T-cell (primary cell): Measurements from ENCODE around the gene CST7. TPM values are rescaled to one million over a fixed set of nuclear protein-coding genes. Genes with fewer than 3 reads are reported as not detected.

Source experiments
- ATAC-seq, 4 experiments: fragments of 200-7000 bp in 3 of 4; fragments of 150-1000 bp in 1 of 4; cut with Tn5 transposase; replicated peaks in 1 of 4; 1 replicate in 3 of 4; 2 replicates in 1 of 4; pipeline ENCODE4 v1.10.0; 2021; ENCODE audit warnings: moderate library complexity in 3 of 4, mild to moderate bottlenecking in 2 of 4, moderate number of reproducible peaks in 1 of 4
- CTCF ChIA-PET, 2 donors: fragments of 300-600 bp; sonication (Branson Sonifier 250); formaldehyde crosslinking; loops; one replicate each; lab custom pipeline; 2022; ENCODE audit warnings: antibody characterized with exemption in 2 of 2; lab: Charles Lee
- POLR2A ChIA-PET, 2 donors: fragments of 300-600 bp; sonication (Branson Sonifier 250); formaldehyde crosslinking; loops; one replicate each; lab custom pipeline; 2022; ENCODE audit warnings: antibody characterized with exemption in 2 of 2; lab: Charles Lee
- DNase-seq, 35 experiments: peaks; one replicate each; pipeline versions ENCODE4 v3.0.0 to v3.0.0-alpha.2; 2013 to 2023
- H3K27ac ChIP-seq: one replicate; pipeline ENCODE4 v1.5.1; 2013; ENCODE audit warnings: low read length
- H3K27me3 ChIP-seq, 2 experiments: replicated peaks in 1 of 2; 1 replicate in 1 of 2; 2 replicates in 1 of 2; pipeline versions ENCODE4 v1.6.1 to v1.7.0; 2013; ENCODE audit warnings: low read length in 1 of 2, mixed read lengths in 1 of 2; ENCODE audit not compliant: control insufficient read depth in 2 of 2, insufficient read depth in 2 of 2; ENCODE audit errors: extremely low read depth in 1 of 2
- H3K36me3 ChIP-seq, 2 donors: 1 replicate in 1 of 2; 2 replicates in 1 of 2; pipeline versions ENCODE4 v1.6.1 to v1.7.0; 2013; ENCODE audit warnings: low read length in 1 of 2; ENCODE audit not compliant: control insufficient read depth in 2 of 2, insufficient read depth in 1 of 2; ENCODE audit errors: extremely low read depth in 1 of 2
- H3K4me1 ChIP-seq, 2 experiments: 1 replicate in 1 of 2; 2 replicates in 1 of 2; pipeline versions ENCODE4 v1.6.1 to v1.7.0; 2013; ENCODE audit warnings: low read length in 2 of 2, mixed read lengths in 1 of 2; ENCODE audit not compliant: insufficient read depth in 2 of 2, control insufficient read depth in 1 of 2; ENCODE audit errors: extremely low read depth in 1 of 2
- H3K4me3 ChIP-seq, 2 donors: 1 replicate in 1 of 2; 2 replicates in 1 of 2; pipeline versions ENCODE4 v1.5.1 to v1.7.0; 2013; ENCODE audit warnings: mild to moderate bottlenecking in 2 of 2, low read length in 1 of 2, moderate library complexity in 1 of 2; ENCODE audit not compliant: control insufficient read depth in 1 of 2; ENCODE audit errors: extremely low read depth in 1 of 2
- H3K9me3 ChIP-seq: 2 replicates; pipeline ENCODE4 v1.7.0; 2013
- H3K27ac Mint-ChIP-seq, 2 donors: one replicate each; pipeline ENCODE4 v1.8.0; 2020 to 2021; ENCODE audit warnings: mild to moderate bottlenecking in 2 of 2, mixed read lengths in 2 of 2
- H3K27me3 Mint-ChIP-seq, 2 donors: one replicate each; pipeline ENCODE4 v1.8.0; 2021 to 2022; ENCODE audit warnings: mixed read lengths in 2 of 2
- H3K36me3 Mint-ChIP-seq: one replicate; pipeline ENCODE4 v1.8.0; 2021; ENCODE audit warnings: mixed read lengths
- H3K4me1 Mint-ChIP-seq, 3 donors: one replicate each; pipeline ENCODE4 v1.8.0; 2020 to 2022; ENCODE audit warnings: mixed read lengths in 3 of 3, mild to moderate bottlenecking in 1 of 3
- H3K4me3 Mint-ChIP-seq, 3 donors: one replicate each; pipeline ENCODE4 v1.8.0; 2020 to 2022; ENCODE audit warnings: mild to moderate bottlenecking in 3 of 3, mixed read lengths in 3 of 3, moderate library complexity in 3 of 3
- H3K9me3 Mint-ChIP-seq, 3 donors: one replicate each; pipeline ENCODE4 v1.8.0; 2020 to 2022; ENCODE audit warnings: mixed read lengths in 3 of 3
- WGBS: methylation state at CpG from one replicate; pipeline ENCODE4 v1.1.5; 2013; ENCODE audit warnings: missing lambda C conversion rate; ENCODE audit not compliant: insufficient coverage; 5-methylcytosine and 5-hydroxymethylcytosine counted together
- total RNA-seq, 35 experiments: library from RNA in 6 of 35; stranded (reverse) in 6 of 35; fragments of 120-200 nt in 1 of 35; gene quantifications; one replicate each; pipeline versions ENCODE4 v1.2.1 to v1.2.4 and lab custom pipeline; 2013 to 2026

Gene CST7
- total RNA-seq, 5 donors from 2014 or later (not counting 1 experiment from before 2014, with no cell fraction given): 22.8 to 92.0 (median 46.2) TPM

DNA sequence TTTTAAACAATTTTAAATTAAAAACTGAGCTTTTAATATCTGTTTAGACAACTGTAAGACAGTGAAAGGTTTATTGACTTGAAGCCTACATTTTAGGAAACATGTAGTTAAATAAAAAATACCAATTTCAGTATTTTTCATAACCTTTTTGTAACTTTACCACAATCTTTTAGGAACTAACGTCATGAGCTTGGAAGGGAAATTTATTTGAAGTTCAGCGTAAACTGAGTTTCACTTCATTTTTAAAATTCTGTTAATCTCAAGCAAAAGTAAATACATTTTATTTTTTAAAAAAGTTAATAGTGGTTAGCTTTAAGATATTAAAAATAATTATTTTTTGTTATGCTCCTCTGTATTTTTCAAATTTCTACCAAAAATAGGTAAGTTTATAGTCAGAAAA is 5.5 kb downstream of the CST7 start:
- Mint-ChIP-seq H3K9me3 (no peaks in the 10 kb centered on the region), H3K27ac (peak overlapping the region; percentile 82 to 87), H3K4me1 (peaks cover 29 to 57% (median 44%) of the 10 kb centered on the region in 3 donors), H3K36me3 (peaks cover 4% of the 10 kb centered on the region), H3K4me3 (no peak overlapping the region), H3K27me3 (no peaks in the 10 kb centered on the region)
- POLR2A ChIA-PET: interaction anchor here (0.5 to 1.4 kb wide), 8 partner anchors 23 to 1085 kb away, joined by 3 to 7 read pairs (median 4); no protein-coding TSS in a partner anchor
- Histone ChIP-seq H3K36me3 (peaks cover 5 to 61% of the 10 kb centered on the region in 2 donors), H3K9me3 (no peaks in the 10 kb centered on the region), H3K27me3 (no peaks in the 10 kb centered on the region), H3K27ac (peak overlapping the region; percentile 95), H3K4me1 (peaks cover 0 to 95% of the 10 kb centered on the region in 2 experiments), H3K4me3 (no peak overlapping the region)
- CTCF ChIA-PET: interaction anchor here (0.7 to 1.6 kb wide), 4 partner anchors 12 to 24 kb away, joined by 3 to 9 read pairs (median 3); no protein-coding TSS in a partner anchor
- WGBS: no CpG with 5 or more reads among the region's 2 CpGs
- ATAC-seq (no peak), DNase-seq (no peak)

DNA sequence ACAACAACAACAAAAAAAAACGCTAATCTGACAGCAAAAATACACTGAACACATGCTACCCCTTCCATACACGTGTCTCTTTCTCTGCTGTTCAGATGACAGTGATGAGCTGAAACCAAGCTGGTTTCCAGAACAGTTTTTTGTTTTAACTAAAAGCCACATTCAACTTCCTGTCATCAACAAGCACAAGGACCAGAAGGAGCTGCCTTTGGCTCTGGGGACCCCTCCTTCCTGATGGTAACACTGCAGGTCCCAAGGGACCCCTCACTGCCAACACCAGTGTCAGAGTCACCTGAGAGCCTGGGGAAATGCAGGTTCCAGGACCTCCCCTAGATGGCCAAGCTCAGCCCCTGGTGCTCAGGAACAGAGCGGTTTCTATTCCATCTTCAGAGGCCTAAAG is 6.0 kb downstream of the CST7 start:
- Histone ChIP-seq H3K36me3 (peaks cover 5 to 66% of the 10 kb centered on the region in 2 donors), H3K27me3 (no peaks in the 10 kb centered on the region), H3K4me1 (peaks cover 0 to 95% of the 10 kb centered on the region in 2 experiments), H3K9me3 (no peaks in the 10 kb centered on the region), H3K4me3 (no peak overlapping the region), H3K27ac (peak overlapping the region; percentile 95)
- POLR2A ChIA-PET: interaction anchor here (0.6 to 1.4 kb wide), 4 partner anchors 23 to 56 kb away, joined by 3 to 7 read pairs (median 5); no protein-coding TSS in a partner anchor
- peak in 4 of 35 experiments; percentile 19 to 56 (median 32) for DNase-seq
- WGBS: 0% methylated on average over 2 of the region's 3 CpGs
- CTCF ChIA-PET: interaction anchor here (0.6 to 1.6 kb wide), 5 partner anchors 23 to 248 kb away, joined by 3 to 9 read pairs (median 3); no protein-coding TSS in a partner anchor
- Mint-ChIP-seq H3K4me3 (no peak overlapping the region), H3K27me3 (no peaks in the 10 kb centered on the region), H3K4me1 (peaks cover 28 to 56% (median 42%) of the 10 kb centered on the region in 3 donors), H3K9me3 (no peaks in the 10 kb centered on the region), H3K27ac (peak overlapping the region; percentile 82 to 87), H3K36me3 (peaks cover 7% of the 10 kb centered on the region)
- peak; percentile 25 to 57 (median 44) for ATAC-seq

DNA sequence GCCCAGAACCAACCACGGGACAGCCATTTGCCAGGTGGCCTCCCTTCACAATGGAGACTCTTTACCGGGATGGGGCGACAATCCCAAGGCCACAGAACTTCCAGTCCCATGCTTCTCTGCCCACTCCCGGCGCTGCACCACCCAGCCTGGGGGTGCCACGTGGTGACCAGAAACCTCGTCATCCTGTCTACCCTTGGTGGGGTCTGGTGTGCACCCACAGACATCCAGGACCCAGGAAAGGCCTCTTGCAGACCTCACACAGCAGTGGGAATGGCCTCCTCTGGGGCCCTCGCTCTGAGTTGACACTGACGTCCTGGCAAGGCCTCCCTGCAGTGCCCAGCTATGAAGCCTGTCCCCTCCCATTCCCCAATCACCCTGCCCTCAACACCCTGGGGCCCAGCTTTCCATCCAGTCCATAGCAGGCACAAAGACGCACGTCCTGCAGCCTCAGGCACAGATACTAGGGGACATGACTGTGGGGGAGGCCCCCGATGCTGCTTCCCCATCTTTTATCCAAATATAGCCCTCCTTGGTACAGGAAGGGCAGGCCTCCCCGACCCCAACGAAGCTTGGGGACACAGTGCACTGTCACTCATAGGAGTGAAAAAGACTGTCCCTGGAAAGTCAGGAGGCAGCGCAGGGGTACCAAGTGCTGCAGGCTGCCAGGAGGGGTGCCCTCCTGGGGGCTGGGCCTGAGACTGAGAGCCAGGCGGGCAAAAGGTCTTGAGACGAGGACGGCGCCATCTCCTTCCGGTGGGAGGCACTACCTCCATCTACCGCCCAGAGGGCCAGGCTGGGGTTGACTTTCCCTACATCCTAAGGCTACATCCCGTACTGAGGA is 7.2 kb downstream of the CST7 start:
- peak overlapping the region; percentile 61 to 82 for H3K27ac Mint-ChIP-seq
- ChIA-PET POLR2A (no interaction called here), CTCF (interaction anchor here in 1 of 2 donors (1.6 kb wide), 1 partner anchor 26 kb away, joined by 9 read pairs; no protein-coding TSS in a partner anchor)
- Histone ChIP-seq H3K36me3 (peaks cover 5 to 74% of the 10 kb centered on the region in 2 donors), H3K4me1 (peaks cover 0 to 91% of the 10 kb centered on the region in 2 experiments), H3K27ac (peak overlapping the region; percentile 95), H3K27me3 (no peaks in the 10 kb centered on the region), H3K4me3 (no peak overlapping the region), H3K9me3 (no peaks in the 10 kb centered on the region)
- H3K4me3 Mint-ChIP-seq: no peak overlapping the region
- peaks cover 12% of the 10 kb centered on the region for H3K36me3 Mint-ChIP-seq
- no peak for ATAC-seq
- no peak for DNase-seq
- H3K9me3 Mint-ChIP-seq: no peaks in the 10 kb centered on the region
- H3K4me1 Mint-ChIP-seq: peaks cover 28 to 56% (median 45%) of the 10 kb centered on the region in 3 donors
- WGBS: 89% methylated on average over 17 of the region's 22 CpGs
- no peaks in the 10 kb centered on the region for H3K27me3 Mint-ChIP-seq

DNA sequence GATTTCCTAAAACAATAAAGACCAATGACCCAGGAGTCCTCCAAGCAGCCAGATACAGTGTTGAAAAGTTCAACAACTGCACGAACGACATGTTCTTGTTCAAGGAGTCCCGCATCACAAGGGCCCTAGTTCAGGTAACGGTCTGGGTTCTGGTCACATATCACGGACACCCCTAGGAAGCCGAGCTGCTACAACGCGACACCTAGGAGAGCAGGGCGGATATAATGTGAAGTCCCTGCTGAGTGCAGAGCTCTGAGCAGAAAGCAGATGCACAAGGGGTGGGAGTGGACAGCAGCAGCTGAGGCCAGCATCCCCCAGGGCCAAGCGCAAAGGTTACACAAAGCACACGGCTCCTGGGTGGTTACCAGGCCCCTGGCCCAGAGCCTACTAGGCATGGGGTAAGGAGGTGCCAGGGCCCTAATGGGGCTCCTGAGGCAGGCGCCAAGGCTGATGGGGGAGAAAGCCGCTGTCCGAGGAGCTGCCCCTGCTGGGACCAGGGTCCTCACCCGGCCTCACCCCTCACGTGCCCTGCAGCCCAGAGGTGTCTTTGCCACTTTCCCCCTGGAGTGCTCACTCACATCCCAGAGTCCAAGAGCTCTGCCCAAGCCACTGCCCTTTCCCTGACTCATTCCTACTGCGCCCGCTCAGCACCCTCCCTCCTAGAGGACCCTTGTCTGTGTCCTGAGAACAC is 8.4 kb downstream of the CST7 start:
- Histone ChIP-seq H3K36me3 (peaks cover 5 to 77% of the 10 kb centered on the region in 2 donors), H3K9me3 (no peaks in the 10 kb centered on the region), H3K27ac (peak overlapping the region; percentile 98), H3K27me3 (no peaks in the 10 kb centered on the region), H3K4me1 (peaks cover 0 to 91% of the 10 kb centered on the region in 2 experiments), H3K4me3 (no peak overlapping the region)
- Mint-ChIP-seq H3K27me3 (no peaks in the 10 kb centered on the region), H3K9me3 (no peaks in the 10 kb centered on the region), H3K4me1 (peaks cover 22 to 60% (median 48%) of the 10 kb centered on the region in 3 donors), H3K27ac (peak overlapping the region; percentile 16 to 27), H3K4me3 (no peak overlapping the region), H3K36me3 (peaks cover 24% of the 10 kb centered on the region)
- ChIA-PET POLR2A (no interaction called here), CTCF (no interaction called here)
- DNase-seq (no peak), ATAC-seq (no peak)
- 95% methylated on average over 13 of the region's 18 CpGs for WGBS

DNA sequence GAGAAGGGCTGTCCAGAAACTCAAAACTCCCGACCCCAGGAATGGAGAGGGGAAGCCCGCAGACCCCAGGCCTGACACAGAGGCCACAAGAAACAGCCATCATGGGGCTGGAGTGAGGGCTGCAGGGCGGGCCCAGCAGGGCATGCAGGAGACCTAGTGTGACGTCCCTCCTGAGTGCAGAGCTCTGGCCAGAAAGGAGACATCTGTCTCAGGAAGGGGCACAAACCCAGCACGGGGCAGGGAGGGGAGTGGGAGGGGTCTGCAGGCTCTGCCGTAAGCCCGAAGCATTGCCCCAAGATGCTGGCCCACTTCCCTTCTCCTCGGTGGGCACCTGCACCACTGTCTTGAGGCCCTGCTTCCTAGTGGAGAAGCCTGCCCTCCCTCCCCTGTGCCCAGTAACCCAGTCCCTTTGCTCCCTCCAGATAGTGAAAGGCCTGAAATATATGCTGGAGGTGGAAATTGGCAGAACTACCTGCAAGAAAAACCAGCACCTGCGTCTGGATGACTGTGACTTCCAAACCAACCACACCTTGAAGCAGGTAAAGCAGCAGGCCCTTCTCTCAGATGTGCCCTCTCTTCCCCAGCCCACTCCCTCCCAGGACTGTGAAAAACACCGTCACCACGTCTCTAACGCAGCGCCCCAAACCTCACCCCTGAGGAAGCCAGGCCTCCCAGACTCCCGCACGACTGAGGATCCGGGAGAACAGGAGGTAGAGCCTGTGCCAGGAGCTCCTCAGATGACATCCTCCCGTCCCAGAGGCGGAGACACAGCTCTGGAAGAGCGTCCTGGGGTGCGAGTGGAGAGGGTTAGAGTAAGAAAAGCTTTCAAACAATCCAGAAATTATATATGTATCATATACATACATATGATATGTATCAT is 9.7 kb downstream of the CST7 start:
- Mint-ChIP-seq H3K27me3 (no peaks in the 10 kb centered on the region), H3K4me1 (peaks cover 20 to 61% (median 48%) of the 10 kb centered on the region in 3 donors), H3K36me3 (peaks cover 35% of the 10 kb centered on the region), H3K9me3 (no peaks in the 10 kb centered on the region), H3K4me3 (no peak overlapping the region), H3K27ac (peak overlapping the region; percentile 11 to 16)
- Histone ChIP-seq H3K9me3 (no peaks in the 10 kb centered on the region), H3K27ac (peak overlapping the region; percentile 98), H3K36me3 (peaks cover 13 to 79% of the 10 kb centered on the region in 2 donors), H3K4me1 (peaks cover 0 to 91% of the 10 kb centered on the region in 2 experiments), H3K27me3 (no peaks in the 10 kb centered on the region), H3K4me3 (no peak overlapping the region)
- DNase-seq (no peak), ATAC-seq (no peak)
- 86% methylated on average over 7 of the region's 20 CpGs for WGBS
- POLR2A ChIA-PET: interaction anchor here in 1 of 2 donors (1.3 kb wide), 1 partner anchor 28 kb away, joined by 3 read pairs; no protein-coding TSS in a partner anchor
- CTCF ChIA-PET: no interaction called here
